ENCODE results near the gene PLA2G6. TPM values are rescaled to one million over a fixed set of nuclear protein-coding genes. Genes with fewer than 3 reads are reported as not detected.
"Not testable (repeated sequence)": the region's sequence is repeated elsewhere in the genome, so short reads cannot be mapped to it uniquely, and the experiment has no call there.

PLA2G6 gene
- total and polyA plus RNA-seq, 12 donors = 6.0 to 35.1 (median 13.5) TPM

DNA sequence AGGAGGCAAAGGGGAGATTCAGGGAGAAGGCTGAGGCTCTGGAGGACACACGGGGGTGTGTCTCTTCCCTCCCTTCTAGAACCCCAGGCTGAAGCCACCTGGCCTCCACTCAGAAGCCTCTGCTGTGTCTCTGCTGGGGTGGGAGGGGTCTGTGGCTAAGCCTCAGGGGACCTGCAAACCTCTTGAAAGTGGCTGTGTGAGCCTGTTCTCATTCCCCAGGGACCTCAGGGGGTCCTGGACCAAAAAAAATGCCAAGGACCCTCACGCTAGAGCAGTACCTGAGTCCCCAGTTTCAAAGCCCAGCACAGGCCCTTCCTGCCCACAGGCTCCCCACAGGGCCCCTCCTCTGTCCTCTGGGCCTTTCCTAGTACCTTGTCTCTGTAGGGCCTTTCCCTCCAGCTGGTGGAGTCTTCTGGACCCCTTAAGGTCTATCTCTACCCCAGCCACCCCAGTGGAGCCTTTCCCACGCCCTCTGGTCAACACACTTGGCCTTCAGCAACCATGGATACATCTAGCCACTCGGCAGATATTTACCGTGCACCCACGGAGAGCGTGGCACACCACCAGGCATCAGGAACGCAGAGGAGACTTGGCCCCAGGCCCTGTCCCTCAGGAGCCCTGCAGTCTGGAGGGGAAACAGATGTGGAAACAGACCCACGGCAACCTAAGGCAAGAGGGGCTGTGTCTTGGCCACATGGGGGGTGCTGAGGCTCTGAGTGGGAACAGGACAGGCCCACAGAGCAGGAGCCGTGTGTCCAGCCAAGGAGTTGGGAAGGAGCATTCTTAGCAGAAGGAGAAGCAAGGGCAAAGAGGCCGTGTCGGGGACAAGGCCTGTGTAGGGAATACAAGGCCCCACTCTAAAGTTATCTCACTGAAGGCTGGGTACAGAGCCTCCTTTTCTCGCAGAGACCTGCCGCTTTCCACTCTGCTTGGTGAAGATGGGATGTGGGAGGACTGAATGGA lies 18.5 kb downstream of the PLA2G6 start:
- peaks cover 0 to 39% (median 19%) of the 10 kb centered on the region in 9 donors for H3K4me1 ChIP-seq
- intact Hi-C loops (cut with DNase I) = loop anchor here in 4 of 10 donors (5.0 to 10.0 kb wide), 2 partner anchors 48 to 51 kb away; partner anchors contain the start of gene BAIAP2L2 (in 4 of the 4)
- no peaks in the 10 kb centered on the region for H3K9me3 ChIP-seq
- no peaks in the 10 kb centered on the region for H3K27me3 ChIP-seq
- H3K36me3 ChIP-seq = peaks cover 0 to 6% (median 0%) of the 10 kb centered on the region in 9 donors
- TF ChIP-seq, protein P1, sequence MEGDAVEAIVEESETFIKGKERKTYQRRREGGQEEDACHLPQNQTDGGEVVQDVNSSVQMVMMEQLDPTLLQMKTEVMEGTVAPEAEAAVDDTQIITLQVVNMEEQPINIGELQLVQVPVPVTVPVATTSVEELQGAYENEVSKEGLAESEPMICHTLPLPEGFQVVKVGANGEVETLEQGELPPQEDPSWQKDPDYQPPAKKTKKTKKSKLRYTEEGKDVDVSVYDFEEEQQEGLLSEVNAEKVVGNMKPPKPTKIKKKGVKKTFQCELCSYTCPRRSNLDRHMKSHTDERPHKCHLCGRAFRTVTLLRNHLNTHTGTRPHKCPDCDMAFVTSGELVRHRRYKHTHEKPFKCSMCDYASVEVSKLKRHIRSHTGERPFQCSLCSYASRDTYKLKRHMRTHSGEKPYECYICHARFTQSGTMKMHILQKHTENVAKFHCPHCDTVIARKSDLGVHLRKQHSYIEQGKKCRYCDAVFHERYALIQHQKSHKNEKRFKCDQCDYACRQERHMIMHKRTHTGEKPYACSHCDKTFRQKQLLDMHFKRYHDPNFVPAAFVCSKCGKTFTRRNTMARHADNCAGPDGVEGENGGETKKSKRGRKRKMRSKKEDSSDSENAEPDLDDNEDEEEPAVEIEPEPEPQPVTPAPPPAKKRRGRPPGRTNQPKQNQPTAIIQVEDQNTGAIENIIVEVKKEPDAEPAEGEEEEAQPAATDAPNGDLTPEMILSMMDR (IDR thresholded peaks at IDR 0.05) = no peak
- WGBS, 2 donors = 49 to 70% methylated on average over 14 of the region's 14 CpGs
- no peak for DNase-seq
- no peak overlapping the region for H3K4me3 ChIP-seq
- H3K27ac ChIP-seq = peak overlapping the region in 3 of 10 donors; percentile 26 to 43 (median 36)
- ATAC-seq = peak in 4 of 8 donors; percentile 2 to 26 (median 22)

DNA sequence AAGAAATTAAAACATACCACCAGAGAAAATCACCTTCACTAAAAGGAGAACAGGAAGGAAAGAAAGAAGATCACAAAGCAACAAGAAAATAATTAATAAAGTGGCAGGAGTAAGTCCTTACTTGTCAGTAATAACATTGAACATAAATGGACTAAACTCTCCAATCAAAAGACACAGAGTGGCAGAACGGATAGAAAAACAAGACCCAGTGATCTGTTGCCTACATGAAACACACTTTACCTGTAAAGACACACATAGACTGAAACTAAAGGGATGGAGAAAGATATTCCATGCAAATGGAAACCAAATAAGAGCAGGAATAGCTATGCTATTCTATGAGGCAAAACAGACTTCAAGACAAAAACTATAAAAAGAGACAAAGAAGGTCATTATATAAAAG lies 25.9 kb downstream of the PLA2G6 start:
- Histone ChIP-seq H3K36me3 (no peaks in the 10 kb centered on the region), H3K27ac (no peak overlapping the region), H3K27me3 (no peaks in the 10 kb centered on the region), H3K4me3 (no peak overlapping the region), H3K9me3 (peaks cover 0 to 6% (median 0%) of the 10 kb centered on the region in 11 donors), H3K4me1 (no peaks in the 10 kb centered on the region)
- 93 to 96% methylated on average over 1 of the region's 1 CpG for WGBS, 2 donors
- no peak for DNase-seq
- TF ChIP-seq, protein P1 (IDR thresholded peaks at IDR 0.05) = no peak
- ATAC-seq = no peak
- intact Hi-C loops (cut with DNase I) = no loop called here

DNA sequence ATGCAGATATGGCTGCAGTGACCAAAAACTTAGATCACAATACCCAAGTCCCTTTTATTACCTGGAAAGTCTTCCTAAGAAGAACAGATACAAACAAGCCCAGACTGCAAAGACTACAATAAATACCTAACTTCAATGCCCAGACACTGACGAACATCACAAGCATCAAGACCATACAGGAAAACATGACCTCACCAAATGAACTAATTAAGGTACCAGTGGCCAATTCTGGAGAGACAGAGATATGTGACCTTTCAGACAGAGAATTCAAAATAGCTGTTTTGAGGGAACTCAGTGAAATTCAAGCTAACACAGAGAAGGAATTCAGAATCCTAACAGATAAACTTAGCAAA lies 27.1 kb downstream of the PLA2G6 start:
- H3K4me1 ChIP-seq; H3K9me3 ChIP-seq; H3K4me3 ChIP-seq; DNase-seq; H3K27ac ChIP-seq; H3K36me3 ChIP-seq; H3K27me3 ChIP-seq; intact Hi-C loops (cut with DNase I); ATAC-seq: not testable (repeated sequence)
- 67 to 71% methylated on average over 1 of the region's 1 CpG for WGBS, 2 donors

DNA sequence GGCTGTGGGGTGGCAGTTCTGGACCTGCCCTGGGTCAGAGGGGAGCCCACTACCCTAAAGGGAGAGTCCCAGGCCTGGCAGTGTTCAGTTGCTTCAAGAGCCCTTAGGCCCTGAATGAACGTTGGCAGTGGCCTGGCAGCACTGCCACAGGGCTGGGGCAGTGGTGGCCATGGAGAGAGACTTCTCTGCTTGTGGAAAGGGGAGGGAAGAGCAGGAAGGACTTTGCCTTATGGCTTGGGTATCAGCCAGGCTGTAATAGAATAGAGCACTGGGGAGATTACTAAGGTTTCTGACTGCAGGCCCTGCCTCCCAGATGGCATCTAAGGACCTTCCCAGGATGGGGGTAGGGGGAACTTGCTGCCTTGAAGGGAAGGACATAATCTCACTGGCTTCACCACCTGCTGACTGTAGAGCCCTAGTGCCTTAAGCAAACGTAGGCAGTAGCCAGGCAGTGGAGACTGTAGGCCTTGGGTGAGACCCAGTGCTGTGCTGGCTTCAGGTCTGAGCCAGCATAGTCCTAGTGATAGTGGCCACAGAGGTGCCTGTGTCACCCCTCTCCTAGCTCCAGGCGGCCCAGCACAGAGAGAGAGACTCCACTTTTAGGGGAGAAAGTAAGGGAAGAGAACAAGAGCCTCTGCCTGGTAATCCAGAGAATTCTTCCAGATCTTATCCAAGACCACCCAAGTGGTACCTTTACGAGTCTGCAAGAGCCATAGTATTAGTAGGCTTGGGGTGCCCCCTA lies 27.6 kb downstream of the PLA2G6 start:
- Histone ChIP-seq H3K27ac (no peak overlapping the region), H3K4me1 (no peaks in the 10 kb centered on the region), H3K9me3 (peaks cover 0 to 6% (median 0%) of the 10 kb centered on the region in 11 donors), H3K36me3 (no peaks in the 10 kb centered on the region), H3K4me3 (no peak overlapping the region), H3K27me3 (no peaks in the 10 kb centered on the region)
- DNase-seq (no peak), ATAC-seq (peak in 1 of 8 donors; percentile 59)
- intact Hi-C loops (cut with DNase I) = no loop called here
- 70 to 78% methylated on average over 4 of the region's 4 CpGs for WGBS, 2 donors
- TF ChIP-seq, protein P1 (IDR thresholded peaks at IDR 0.05) = peak in 1 of 9 donors; percentile 20
